ENCODE measurements around the gene PPP2R3A.

DNA sequence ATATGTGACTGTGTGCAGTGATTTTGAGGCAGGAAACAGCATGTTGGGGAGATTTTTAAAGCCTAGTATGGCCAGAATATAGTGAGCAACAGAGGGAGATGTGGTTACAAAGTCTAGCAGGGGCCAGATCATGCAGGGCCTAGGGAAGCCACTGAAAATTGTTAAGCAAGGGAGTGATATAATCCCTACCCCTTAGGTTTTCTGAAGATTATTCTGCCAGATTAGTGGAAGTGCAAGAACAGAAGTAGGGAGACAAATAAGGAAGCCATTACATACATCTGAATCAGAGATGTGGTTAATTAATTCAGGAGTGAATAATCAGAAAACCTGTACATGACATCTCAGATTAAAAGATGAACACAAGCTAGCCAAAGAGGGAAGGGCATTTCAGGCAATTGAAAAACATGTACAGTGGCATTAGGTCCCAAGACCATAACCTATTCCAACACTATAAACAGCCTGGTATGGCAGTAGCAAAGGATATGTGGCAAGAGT is 175.8 kb downstream of the PPP2R3A start:
- TF ChIP-seq, protein P1, sequence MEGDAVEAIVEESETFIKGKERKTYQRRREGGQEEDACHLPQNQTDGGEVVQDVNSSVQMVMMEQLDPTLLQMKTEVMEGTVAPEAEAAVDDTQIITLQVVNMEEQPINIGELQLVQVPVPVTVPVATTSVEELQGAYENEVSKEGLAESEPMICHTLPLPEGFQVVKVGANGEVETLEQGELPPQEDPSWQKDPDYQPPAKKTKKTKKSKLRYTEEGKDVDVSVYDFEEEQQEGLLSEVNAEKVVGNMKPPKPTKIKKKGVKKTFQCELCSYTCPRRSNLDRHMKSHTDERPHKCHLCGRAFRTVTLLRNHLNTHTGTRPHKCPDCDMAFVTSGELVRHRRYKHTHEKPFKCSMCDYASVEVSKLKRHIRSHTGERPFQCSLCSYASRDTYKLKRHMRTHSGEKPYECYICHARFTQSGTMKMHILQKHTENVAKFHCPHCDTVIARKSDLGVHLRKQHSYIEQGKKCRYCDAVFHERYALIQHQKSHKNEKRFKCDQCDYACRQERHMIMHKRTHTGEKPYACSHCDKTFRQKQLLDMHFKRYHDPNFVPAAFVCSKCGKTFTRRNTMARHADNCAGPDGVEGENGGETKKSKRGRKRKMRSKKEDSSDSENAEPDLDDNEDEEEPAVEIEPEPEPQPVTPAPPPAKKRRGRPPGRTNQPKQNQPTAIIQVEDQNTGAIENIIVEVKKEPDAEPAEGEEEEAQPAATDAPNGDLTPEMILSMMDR (optimal IDR thresholded peaks at IDR 0.05 in 1 of 3, IDR thresholded peaks at IDR 0.05 in 1 of 3, conservative IDR thresholded peaks at IDR 0.05 in 1 of 3; ENCODE audit: extremely low read depth in 1 of 3, insufficient read depth in 2 of 3, low read length in 3 of 3), result no peak
- TF ChIP-seq EZH2 (IDR thresholded peaks at IDR 0.05; ENCODE audit: low read length), result no peak
